ENCODE data around the gene MRPL24. TPM values are rescaled to one million over a fixed set of nuclear protein-coding genes. Genes with fewer than 3 reads are reported as not detected.

MRPL24 gene
- total and polyA plus RNA-seq, 2 of the 13 experiments (the other 11 are each of a cell fraction or from before 2014, with no cell fraction given), result 38.1 to 42.9 TPM

- intact Hi-C loops (cut with micrococcal nuclease; ENCODE audit: unreplicated experiment), result loop anchor here (1.0 kb wide), 1 partner anchor 18 kb away; no protein-coding TSS in a partner anchor
Observed at GRCh38 chr1:156706657-156707416, 34.1 kb downstream of the MRPL24 start.

More at GRCh38 chr1:156706657-156707416, 34.1 kb downstream of the MRPL24 start:
- H3K9ac ChIP-seq (ENCODE audit: insufficient read depth, low read depth, low read length), result no peak overlapping the region; the same call in 1 of the 2 replicates
- no peaks in the 10 kb centered on the region for H3K9me3 ChIP-seq (ENCODE audit: low read length)
- POLR2A ChIA-PET, result interaction anchor here (1.1 to 3.2 kb wide), 5 partner anchors 15 to 46 kb away, joined by 3 to 20 read pairs (median 3); partner anchors contain the start of genes ISG20L2 and METTL25B
- WGBS (ENCODE audit: low lambda C conversion rate), result 6% methylated on average over 14 of the region's 29 CpGs
- peak overlapping the region; percentile 41 to 66 (median 52); a peak in 5 of 6 replicates for H3K4me3 ChIP-seq (replicated peaks in 1 of 3; ENCODE audit: insufficient read depth in 1 of 3, low read depth in 2 of 3, low read length in 3 of 3)
- BruUV-seq (replicated peaks), result no TSS peak
- peak overlapping the region; percentile 91 for H3K4me2 ChIP-seq (ENCODE audit: low read depth, low read length)
- ATAC-seq (peak; percentile 19), FAIRE-seq (no peak), DNase-seq (ENCODE audit: low spot score) (no peak)
- H3K27ac ChIP-seq (ENCODE audit: extremely low read length, insufficient read depth, low read length), result no peak overlapping the region
- no peak overlapping the region for H2AFZ ChIP-seq (ENCODE audit: low read length)
- H3K27me3 ChIP-seq (ENCODE audit: control insufficient read depth in 1 of 2, insufficient read depth in 2 of 2, low read length in 2 of 2), result peaks cover 11 to 71% of the 10 kb centered on the region in 2 experiments
- H4K20me1 ChIP-seq (ENCODE audit: insufficient read depth, low read length), result no peaks in the 10 kb centered on the region
- peaks cover 25% of the 10 kb centered on the region for H3K4me1 ChIP-seq (ENCODE audit: insufficient read depth, low read length)
- CTCF ChIA-PET (ENCODE audit: low intra/inter-chr PET ratio, low total read pairs), result interaction anchor here (0.7 to 3.0 kb wide), 3 partner anchors 14 to 19 kb away, joined by 3 to 30 read pairs (median 6); no protein-coding TSS in a partner anchor
- H3K79me2 ChIP-seq (ENCODE audit: insufficient read depth, low read length), result no peaks in the 10 kb centered on the region
- in situ Hi-C loops (cut with HindIII; ENCODE audit: extremely low pct_ligation_motif_present, low pct_unique_long_range_greater_than_20kb), result no loop called here
- H3K36me3 ChIP-seq (replicated peaks in 1 of 2; ENCODE audit: control insufficient read depth in 1 of 2, insufficient read depth in 2 of 2, low read length in 2 of 2), result no peaks in the 10 kb centered on the region
- TF ChIP-seq PATZ1 (CRISPR knock-in tag; IDR thresholded peaks at IDR 0.05) (peak; percentile 35; the same call in 1 of the 2 replicates), GABPB1 (CRISPR knock-in tag; IDR thresholded peaks at IDR 0.05) (peak; percentile 28; the same call in 1 of the 2 replicates), HOXA9 (CRISPR knock-in tag; IDR thresholded peaks at IDR 0.05; ENCODE audit: borderline replicate concordance) (no peak), JDP2 (CRISPR knock-in tag; IDR thresholded peaks at IDR 0.05; ENCODE audit: borderline replicate concordance) (no peak), ARID3A (IDR thresholded peaks at IDR 0.05; ENCODE audit: low read depth, low read length) (no peak), SKIL (CRISPR knock-in tag; IDR thresholded peaks at IDR 0.05; ENCODE audit: borderline replicate concordance) (no peak), ZNF260 (CRISPR knock-in tag; IDR thresholded peaks at IDR 0.05; ENCODE audit: borderline replicate concordance, low read depth) (no peak), ZNF800 (CRISPR knock-in tag; IDR thresholded peaks at IDR 0.05) (no peak), CHD2 (IDR thresholded peaks at IDR 0.05; ENCODE audit: low read depth, low read length) (no peak), ZNF543 (CRISPR knock-in tag; IDR thresholded peaks at IDR 0.05) (no peak), NFYB (CRISPR knock-in tag; IDR thresholded peaks at IDR 0.05) (no peak), ZBTB34 (CRISPR knock-in tag; IDR thresholded peaks at IDR 0.05) (no peak), FOXA1 (IDR thresholded peaks at IDR 0.05) (no peak), FOXA1 (CRISPR knock-in tag; IDR thresholded peaks at IDR 0.05) (no peak)

Data from HepG2 (cell line).